OCI-M2 (cell line): ENCODE results near the gene TWSG1.
"Not testable (repeated sequence)": the region's sequence is repeated elsewhere in the genome, so short reads cannot be mapped to it uniquely, and the experiment has no call there.

Experiments
- DNase-seq: peaks from one replicate; lab custom pipeline; 2025; ENCODE audit not compliant: unreplicated experiment; lab: John Stamatoyannopoulos, UW

The TWSG1 gene

DNA sequence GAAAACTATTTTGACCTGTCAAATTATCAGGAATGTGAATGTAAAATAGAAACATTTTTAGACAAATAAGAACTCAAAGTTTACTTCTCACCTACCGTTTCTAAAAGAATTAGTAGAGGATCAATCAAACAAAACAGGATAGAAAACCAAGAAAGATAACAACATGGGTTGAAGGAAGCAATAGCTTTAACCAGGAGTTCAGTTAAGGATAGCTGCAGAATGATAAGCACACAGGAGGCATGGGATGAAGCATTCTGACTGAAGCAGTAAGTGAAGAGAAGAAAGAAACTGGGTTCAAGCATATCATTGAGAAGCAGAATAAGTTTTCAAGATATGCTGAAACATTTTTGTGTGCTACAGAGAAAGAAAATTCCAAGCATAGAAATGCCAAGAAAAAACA lies 52.3 kb downstream of the TWSG1 start:
- DNase-seq = no peak

DNA sequence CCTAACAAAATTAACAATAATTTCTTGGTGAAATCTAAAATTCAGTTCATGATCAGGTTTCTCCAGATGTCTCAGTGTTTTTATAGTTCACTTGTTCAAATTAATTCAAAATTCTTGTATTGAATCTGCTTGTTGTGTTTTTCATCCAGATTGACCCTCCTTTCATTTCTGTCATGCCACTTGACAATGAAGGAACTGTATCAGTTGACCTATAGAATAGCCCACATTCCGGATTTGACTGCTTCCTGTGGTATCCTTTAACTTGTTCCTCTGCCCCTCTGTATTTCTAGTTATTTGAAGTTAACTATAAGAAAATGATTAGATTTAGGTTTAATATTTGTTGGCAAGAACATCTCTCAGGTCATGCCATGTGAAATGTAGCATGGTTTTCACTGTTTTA lies 53.3 kb downstream of the TWSG1 start:
- no peak for DNase-seq

DNA sequence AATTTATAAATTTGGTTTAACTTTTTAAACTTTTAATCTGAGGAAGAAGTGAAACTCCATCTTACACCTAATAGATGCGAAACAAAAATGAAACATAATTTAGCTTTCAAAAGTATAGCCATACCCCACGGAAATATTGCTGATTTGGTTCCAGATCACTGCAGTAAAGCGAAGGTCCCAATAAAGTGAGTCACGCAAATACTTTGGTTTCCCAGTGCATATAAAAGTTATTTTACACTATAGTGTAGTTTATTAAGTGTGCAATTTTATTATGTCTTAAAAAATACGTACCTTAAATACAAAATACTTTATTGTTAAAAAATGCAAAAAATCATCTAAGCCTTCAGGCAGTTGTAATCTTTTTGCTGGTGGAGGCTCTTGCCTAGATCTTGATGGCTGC lies 55.1 kb downstream of the TWSG1 start:
- DNase-seq = no peak

DNA sequence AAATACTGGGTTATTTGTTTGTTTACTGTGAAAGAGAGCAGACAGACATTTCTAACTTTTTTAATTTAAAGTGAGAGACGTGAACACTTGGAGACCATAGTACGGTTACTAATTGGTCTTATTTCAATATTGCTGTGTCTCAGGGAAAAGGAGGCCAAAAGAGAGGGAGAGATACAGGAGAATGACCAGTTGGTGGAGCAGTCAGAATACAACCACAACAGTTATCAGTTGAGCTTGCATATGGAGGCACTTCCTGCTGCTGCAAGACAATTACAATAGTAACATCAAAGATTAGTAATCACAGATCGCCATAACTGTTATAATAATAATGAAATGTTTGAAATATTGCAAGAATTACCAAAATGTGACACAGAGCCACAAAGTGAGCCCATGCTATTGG lies 58.2 kb downstream of the TWSG1 start:
- DNase-seq = no peak

DNA sequence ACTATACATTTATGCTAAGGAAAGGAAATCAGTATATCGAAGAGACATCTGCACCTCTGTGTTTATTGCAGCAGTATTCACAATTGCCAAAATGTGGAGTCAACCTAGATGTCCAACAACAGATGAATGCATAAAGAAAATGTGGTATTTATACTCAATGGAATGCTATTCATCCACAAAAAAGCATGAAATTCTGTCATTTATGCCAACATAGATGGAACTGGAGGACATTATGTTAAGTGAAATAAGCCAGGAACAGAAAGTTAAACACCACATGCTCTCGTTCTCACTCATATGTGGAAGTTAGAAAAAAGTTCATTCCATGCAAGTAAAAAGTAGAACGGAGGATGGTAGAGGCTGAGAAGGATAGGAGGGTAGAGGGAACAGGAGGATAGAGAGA lies 59.5 kb downstream of the TWSG1 start:
- no peak for DNase-seq

DNA sequence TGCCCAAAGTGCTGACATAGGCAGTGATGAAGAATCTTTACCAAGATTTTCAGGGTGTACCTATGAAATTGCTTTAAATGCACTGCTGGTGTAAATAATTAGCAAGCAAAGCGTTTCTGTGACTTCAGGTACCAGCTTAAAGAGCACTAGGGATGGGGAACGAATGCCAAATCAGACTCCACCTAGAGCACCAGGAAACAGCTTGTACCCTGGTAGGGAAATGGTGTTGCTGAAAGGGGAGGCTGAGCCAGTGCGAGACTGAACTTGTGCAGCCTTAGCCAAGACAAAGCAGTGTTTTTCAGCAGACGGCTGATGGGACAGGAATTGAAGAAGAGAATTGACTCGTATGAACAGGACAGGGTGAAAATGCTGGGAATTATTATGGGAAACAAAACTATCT lies 65.6 kb downstream of the TWSG1 start:
- no peak for DNase-seq

DNA sequence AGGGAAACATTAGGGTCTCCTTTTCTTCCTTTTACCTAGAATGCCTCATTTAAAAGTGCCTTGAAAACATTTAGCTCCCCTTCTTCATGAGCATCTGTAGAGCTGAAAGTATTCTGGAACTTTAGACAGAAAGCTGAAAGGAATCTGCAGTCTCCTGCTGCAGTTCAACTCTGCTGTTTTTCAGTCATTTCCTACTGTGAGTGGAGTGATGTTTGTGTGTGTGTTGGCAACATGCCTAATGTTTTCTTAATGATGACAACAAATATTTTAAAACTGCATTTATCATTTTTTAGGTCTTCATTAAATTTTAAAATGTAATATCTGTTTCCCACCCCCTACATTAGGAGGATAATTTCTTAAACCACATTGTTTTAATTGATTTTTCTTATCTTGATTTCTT lies 66.6 kb downstream of the TWSG1 start:
- no peak for DNase-seq

DNA sequence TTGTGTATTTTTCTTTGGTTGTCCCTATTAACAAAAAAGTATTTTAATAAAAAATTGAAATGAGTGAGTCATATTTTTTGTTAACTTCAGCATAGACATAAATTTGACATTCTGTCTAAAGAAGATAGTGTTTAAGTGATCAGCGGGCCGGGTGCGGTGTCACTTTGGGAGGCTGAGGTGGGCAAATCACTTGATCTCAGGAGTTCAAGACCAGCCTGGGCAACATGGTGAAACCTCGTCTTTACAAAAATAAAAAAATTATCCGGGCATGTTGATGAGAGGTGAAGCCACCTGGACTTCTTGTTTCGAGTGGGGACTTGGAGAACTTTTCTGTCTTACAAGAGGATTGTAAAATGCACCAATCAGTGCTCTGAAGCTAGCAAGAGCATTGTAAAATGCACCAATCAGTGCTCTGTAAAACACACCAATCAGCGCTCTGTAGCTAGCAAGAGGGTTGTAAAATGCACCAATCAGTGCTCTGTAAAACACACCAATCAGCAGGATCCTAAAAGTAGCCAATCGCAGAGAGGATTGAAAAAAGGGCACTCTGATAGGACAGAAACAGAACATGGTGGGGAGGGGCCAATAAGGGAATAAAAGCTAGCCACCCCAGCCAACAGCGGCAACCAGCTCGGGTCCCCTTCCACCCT lies 67.9 kb downstream of the TWSG1 start:
- not testable (repeated sequence) for DNase-seq

DNA sequence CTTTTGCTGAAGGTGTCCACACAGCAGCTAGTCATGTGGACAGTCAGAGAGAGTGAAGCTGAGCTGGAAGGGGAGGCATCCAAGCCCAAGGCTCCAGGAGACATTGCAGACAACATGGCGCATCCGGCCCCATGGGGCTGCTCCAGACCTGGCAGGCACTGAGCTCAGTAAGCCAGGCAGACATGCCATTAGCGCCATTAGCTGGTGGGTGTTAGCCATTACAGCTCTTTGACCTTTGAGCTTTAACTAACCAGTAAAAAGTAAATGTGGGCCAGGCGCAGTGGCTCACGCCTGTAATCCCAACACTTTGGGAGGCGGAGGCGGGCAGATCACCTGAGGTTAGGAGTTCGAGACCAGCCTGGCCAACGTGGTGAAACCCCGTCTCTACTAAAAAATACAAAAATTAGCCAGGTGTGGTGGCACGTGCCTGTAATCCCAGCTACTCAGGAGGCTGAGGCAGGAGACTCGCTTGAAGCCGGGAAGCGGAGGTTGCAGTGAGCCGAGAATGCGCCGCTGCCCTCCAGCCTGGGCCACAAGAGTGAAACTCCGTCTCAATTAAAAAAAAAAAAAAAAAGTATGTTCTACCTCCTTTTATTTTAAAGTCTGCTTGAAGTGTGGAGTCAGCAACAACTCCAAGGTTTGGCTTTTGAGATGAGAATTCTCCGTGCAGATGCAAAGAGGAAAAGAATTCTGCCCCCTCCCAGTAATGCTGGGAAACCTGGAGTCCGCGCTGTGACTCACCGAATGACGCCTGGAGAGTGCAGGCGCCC lies 69.4 kb downstream of the TWSG1 start:
- DNase-seq = no peak

DNA sequence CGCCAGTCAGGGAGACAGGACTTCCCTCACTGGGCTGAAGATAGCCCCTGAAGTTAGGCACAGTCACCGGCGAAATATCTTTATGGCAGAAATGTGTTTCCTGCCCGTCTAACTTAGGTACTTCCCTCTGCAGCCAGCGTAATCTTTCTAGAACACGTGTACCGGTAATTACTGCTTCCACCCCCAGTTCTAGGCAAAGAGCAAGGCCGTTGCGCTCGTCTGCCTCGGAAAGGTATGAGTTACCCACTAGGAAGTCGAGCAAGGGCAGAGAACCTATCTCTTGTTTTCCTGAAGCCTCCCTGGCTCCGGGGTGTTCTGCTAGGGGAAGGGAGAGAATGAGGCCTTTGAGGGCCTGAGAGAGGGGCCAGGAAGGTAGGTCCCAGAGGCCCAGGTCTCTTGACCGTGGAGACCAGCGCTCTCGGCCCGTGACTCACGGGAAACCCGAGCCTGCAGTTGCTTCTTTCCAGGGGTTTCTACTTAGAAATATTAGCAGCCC lies 70.0 kb downstream of the TWSG1 start:
- no peak for DNase-seq

DNA sequence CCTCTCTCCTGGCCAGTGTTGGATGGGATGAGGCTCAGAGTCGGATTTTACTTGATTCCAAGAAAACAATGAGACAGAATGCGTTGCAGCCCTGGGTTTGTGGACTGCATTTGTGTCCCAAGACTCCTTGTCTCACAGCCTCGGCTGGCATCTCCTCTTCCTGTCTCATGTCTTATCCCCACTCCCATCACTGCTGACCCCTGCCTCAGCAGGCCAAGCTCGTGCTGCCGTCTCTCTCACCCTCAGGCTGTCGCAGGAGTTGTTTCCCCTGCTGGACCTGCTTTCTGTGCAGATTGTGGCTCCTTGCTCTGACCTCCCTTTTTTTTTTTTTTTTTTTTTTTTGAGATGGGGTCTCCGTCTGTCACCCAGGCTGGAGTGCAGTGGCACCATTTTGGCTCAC lies 70.6 kb downstream of the TWSG1 start:
- DNase-seq = no peak

DNA sequence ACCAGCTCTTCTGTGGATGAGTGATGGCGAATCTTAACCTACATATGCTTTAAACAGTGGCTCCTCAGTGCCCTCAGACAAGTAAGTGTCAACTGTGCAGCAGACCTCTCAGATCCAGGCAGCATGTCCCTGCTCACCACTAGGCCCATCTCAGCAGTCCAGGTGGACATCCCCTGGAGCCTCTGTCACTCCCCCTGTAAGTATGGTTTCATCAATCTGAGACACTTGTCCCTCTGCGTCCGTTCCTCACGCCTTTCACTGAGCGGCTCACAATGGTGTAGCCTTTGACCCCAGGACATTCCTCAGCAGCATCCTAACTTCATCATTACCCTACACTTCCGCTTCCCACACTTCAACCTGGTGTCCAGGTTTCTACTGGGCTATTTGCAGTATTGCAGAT lies 71.4 kb downstream of the TWSG1 start:
- DNase-seq = no peak

DNA sequence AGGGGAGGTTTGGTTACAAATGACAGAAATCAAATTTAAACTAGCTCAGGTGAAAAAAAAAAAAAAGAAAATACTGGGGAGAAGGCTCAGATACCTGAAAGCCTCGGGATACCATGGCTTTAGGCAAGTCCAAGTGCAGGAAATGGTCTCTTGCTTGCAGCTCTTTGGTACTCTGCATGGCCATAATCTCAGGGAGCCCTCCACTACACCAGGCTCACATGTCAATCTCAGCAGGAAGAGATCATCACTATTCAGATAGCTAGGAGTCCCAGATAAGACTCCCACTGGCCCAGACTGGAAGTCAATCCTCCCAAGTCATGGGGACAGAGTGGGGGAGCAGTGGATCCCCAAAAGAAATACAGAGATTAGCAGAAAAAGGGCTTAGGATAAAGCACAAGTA lies 75.9 kb downstream of the TWSG1 start:
- DNase-seq = no peak

DNA sequence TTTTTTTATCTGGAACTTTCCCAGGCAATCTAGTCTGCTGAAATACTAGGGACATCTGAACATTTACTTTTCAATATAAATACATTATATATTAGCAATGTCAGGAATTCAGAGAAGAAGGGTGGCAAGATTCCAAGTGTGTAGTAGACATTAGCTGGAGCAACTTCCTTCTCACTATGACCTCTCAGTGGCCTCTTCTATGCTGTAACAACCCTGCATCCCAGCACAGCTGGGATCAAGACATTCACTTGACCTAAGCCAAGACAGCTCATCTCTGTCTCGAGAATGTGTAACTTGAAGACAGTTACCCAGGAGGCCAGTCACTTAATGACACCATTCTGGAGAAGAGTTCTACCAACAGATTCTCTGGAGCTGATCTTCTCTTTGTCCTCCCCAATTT lies 79.0 kb downstream of the TWSG1 start:
- DNase-seq = no peak

DNA sequence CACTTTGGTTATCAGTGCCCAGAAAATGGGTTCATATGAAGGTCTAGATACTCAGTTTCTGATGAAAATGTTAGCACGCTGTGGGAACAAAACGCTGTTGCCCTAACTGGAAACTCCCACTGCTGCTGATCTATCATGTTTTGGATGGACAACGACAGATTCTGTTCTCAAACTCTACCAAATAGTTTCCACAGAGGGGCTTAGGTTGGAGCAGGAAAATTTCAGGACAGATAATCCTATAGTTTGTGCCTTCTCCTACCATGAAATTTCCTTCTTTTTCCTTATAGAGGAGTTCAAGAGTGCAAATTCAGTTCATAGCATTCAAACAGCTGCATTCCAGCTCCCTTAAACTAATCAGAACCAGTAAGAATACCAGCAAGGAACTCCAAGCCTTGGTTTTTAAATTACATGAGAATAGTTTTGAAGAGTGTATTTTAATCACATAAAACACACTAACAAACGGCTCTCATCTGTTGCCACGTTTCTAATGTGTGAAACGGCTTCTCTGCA lies 82.0 kb downstream of the TWSG1 start:
- DNase-seq = no peak

DNA sequence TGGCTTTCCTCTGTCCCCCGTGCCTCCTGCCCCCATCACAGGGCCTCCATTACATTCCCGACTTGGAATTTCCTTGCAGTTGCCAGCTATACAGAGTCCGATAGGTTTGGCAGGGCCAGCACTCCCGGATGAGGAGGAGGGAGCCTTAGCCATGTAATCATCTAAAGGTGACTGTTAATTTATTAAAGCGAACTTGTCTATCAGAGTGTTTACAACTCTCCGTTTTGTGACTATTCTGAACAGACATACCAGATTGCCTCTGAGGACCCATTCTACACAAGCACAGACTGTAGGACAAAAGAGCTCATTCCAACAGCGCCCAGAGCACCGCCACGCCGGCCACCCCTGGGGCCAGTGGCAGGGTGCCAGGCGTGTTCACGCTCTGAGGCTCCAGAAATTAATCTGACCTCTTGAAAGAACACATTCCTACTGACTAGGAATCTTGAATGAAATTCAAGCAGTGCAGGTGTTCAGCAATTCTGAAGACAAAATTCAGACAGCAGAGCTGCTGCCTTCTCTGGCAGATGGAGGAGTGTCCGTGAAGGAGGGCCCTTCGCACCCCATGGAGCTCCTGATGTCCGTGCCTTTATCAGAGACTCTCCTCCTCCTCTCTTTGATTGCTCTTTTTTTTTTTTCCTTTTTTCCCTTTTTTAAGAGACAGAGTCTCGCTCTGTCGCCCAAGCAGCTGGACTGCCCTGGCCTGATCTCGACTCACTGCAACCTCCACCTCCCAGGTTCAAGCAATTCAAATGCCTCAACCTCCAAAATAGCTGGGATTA lies 82.7 kb downstream of the TWSG1 start:
- no peak for DNase-seq

DNA sequence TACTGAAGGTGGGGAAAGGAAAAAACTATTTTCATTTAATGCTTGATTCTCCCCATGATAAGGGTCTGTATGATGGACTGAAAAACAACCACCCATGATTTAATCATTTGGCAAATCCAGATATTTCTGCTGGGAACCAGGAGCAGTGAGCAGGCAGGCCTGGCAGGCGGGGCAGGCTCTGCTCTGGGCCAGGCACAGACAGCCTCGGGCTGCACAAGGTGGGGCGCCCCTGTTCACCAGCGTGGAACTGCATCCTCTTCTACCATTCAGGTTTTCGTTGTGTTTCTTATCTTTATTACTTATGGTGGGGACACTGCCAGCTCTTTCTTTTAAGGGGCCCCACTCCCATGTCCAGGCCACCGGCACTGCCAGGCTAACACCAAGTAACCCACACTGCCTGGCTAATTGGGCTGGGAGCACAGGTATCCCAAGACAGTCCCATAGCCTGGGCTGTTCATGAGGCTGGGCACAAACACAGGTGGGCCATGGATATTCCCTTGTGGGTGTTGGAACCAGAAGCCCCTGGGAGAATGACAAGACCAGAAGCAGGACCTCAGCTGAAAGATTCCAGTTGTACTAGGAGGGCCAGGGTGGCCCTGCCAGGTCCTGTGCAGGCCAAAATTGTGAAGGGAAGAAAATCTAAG lies 83.6 kb downstream of the TWSG1 start:
- no peak for DNase-seq

DNA sequence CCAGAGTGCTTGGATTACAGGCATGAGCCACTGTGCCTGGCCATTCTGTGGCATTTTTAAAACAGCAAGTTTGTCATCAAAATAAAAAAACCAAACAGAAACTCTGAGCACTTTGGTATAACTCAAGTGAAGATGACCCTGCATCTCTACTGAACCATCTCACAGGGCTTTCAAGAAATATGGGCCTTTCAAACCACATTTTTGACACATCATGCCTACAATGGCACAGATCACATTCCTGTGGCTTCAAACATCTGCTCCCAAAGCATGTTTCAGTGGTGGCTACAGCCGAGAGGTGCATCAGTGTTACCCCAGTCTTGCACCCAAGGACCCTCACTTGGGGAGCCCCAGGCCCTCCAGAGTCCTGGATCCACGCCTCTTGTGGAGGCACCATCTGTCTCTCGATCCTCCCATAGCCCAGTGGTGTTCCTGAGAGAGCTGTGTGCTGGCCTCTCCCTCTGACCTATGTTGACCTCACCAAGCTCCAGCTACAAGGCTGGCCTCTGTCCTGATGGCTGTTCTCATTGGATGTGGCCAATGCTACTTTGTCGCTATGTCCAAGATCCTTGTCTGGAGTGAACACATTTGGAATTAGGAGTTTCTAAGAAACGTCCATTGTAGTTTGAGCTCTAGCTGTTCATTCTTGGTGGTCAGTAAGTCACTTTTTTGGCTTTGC lies 85.5 kb downstream of the TWSG1 start:
- DNase-seq = no peak

DNA sequence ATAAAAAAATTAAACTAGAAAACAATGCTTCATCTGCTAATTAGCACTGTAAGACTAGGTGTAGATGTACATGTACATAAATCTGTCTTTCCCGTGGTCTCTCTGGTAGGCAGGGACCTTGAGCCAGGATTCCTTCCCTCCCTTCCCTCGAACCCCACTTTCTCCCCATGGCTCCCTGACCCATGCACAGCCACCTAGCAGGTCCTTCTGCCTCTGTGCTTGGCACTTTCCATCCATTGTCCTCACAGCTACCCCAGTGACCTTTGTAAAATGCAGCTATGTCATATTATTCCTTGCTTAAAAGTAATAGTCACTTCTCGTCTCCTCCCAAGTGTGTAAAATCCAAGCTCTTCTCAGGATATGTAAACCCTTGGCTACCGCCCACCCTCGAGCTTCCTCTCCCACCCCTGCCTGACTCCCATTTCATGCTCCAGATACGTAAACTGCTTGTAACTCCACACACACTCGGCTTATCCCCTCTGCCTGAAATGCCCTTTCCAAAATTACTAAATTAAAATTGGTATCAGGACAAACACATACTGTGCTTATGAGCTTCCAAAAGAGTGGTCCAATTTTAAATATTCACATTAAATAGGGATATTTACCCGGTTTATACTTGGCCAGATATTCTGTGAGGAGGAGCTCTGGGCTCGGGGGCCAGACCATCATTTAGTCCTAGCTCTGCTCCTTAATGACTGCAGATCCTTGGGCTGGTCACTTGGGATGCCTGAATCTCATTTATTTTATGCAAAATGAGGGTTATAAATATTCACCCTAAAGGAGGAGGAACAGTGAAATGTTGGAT lies 86.7 kb downstream of the TWSG1 start:
- DNase-seq = no peak

DNA sequence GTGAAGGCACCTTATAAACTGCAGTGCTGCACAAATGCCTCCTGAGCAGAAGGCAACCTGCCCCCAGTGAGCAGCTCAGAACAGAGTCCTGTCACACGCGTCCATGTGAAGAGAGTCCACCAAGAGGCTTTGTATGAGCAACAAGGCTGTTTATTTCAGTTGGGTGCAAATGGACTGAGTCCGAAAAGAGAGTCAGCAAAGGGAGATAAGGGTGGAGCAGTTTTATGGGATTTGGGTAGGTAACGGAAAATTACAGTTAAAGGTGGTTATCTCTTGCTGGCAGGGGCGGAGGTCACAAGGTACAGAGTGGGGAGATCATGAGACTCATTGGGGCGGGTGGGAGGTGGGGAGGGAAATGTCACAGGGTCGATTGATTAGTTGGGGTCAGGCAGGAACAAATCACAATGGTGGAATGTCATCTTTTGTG lies 87.3 kb downstream of the TWSG1 start:
- DNase-seq = no peak
